ENCODE results near the gene ASAP2.

Gene ASAP2

DNA sequence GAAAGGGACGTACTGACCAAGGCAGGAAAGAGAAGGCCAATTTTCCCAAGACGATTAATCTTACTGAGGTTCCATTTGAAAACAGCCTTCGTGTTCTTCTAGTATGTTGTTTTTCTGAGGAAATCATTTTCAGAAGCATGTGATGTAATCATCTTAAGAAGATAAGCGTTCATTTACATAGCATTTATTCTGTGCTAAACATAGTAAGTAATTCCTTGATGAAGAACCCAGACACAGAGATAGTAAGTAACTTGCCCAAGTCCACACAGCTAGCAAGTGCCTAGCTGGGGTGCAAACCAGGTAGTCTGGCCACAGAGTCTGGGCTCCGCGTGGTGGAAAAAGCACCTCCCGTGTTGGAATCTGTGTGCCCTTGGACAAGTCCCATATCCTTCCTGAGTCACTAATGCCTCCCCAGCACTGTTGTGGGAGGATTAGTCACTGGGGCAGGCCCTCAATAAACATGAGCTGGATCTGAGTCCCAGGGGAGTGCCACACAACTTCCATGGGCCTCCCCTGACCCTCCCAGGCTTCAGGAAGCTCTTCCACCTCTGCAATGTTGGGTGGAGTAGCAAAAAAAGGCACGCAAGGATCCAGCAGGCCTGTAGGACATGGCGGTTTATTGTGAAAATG is 26.9 kb upstream of the ASAP2 start:
- DNase-seq = no peak

DNA sequence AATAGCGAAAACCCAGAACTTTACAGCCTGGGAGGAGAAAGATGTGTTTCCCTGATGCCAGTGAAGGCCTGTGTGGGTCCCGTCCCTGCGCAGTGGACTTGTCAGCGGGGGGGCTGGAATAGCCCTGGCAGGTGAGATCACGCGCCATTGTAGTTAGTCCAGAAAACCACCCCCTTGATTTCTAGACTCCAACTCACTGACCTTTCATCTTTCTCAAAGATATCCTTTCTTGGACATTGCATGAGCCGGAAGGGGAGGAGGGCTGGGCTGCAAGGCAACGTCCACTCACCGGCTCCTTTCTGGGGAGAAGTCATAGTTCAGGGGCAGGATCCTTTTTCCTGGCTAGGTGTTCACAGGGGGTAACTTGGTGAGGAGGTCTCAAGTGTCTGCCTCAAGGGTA is 22.3 kb upstream of the ASAP2 start:
- no peak for DNase-seq

DNA sequence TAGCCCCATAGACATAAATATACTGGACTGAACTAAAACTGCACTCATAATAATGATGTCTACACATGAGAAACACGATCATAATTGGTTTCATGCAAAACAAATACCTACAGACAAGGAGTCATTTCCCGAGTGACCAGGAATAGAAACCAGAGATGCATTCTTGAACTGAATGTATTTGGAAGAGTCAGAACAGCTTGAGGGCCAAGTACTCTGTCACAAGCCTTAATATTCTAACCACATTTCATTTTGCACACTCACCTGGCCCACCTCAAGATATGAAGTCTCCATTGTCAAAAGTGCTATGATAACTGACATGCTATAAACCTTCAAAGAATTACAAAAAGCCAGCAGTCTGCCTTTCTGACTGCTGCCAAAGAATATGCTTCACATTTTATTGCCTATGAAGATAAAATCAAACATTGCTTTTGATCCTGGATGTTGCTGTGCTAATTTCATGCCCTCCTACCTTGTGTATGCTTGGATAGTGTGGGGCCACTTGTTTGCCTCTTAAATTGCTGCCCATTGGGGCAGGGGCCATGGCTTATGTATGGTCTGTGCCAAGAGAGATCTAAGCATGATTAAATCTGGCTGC is 18.9 kb upstream of the ASAP2 start:
- DNase-seq = no peak

DNA sequence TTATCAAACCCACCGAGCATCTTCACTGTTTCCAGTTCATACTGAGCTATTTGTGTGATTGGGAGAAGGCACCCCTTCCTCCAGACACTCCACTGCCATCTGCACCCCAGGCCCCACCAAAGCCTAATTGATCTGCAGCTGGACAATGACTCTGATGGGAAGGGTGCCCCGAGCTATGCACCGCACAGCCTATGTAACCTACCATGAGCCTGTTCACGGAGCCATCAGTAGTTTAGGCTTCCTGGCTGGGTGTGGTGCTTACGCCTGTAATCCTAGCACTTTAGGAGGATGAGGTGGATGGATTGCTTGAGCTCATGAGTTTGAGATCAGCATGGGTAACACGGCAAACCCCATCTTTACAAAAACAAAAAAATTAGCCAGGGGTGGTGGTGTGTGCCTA is 17.8 kb upstream of the ASAP2 start:
- DNase-seq = no peak

DNA sequence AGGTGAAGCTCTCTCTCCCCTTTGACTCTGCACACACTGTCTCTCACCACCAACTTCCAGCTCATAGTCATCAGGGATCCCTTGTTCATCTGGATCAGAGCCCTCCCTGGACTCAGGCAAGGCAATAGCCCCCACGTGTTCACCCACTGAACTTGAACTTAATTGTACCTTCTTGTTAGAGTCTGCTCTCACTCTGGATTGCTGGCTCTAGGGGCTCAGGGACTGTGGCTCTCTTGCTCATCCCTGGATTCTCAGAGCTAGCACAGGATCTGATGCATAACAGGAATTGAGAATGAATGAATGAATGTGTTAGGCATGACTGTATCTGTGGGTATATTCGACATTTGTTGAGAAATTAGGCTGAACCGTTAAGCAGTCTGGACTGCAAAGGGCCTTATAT is 16.7 kb upstream of the ASAP2 start:
- no peak for DNase-seq

DNA sequence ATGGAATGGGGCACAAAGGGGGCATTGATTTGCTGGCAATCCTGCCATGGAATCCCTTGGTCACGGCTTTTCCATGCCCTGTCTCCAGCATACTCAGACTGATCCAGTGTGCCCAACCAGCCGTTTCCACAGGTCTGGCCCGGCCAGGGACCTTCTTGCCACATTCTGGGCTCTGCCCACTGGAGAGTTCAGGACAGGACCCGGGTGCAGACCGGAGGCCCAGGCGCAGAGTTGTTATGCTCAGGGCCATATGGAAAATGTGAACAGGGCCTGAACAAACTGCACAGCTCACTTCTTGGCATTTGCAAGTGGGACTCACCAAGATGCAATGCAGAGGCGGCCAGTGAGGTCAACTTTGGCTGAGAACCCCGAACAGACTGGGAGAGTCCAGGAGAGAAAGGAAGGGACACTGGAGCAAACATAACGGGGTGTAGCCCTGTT is 15.6 kb upstream of the ASAP2 start:
- DNase-seq = peak in 41 of 56 donors; percentile 14 to 77 (median 48)

DNA sequence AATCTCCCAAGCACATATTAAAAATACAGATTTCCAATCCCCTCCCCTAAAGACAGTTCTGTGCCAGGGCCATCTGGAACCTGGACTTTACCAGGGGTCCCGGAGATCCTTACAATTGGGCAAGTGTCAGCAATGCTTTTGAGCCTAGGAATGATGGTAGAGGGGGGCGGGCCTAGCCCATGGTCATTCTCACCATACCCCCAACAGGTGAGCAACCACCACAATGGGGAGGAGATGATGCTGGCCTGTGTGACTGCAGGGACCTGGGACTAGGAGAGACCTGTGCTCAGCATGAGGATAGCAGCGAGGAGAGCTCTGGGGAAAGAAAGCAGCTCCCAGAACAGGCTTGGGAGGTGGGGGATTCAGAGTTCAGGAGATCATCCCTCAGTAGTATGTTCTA is 13.9 kb upstream of the ASAP2 start:
- DNase-seq = no peak

DNA sequence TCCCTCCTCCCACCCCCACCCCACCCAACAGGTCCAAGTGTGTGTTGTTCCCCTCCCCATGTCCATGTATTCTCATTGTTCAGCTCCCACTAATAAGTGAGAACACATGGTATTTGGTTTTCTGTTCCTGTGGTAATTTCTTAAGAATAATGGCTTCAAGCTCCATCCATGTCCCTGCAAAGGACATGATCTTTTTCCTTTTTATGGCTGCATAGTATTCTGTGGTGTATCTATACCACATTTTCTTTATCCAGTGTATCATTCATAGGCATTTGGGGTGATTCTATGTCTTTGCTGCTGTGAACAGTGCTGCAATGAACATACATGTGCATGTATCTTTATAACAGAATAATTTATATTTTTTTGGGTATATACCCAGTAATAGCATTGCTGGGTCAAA is 12.3 kb upstream of the ASAP2 start:
- DNase-seq = no peak

DNA sequence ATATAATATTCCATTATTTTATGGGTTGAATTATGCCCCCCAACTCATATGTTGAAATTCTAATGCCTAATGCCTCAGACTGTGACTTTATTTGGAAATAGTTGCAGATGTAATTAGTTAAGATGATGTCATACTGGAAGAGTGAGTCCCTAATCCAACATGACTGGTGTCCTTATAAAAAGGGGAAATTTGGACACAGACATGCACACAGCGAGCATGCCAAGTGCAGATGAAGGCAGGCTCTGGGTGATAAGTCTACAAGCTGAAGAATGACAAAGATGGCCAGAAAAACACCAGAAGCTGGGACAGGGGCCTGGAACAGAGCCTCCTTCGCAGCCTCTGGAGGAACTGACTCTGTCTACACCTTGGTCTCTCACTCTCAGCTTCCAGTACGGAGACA is 10.0 kb upstream of the ASAP2 start:
- DNase-seq = no peak

DNA sequence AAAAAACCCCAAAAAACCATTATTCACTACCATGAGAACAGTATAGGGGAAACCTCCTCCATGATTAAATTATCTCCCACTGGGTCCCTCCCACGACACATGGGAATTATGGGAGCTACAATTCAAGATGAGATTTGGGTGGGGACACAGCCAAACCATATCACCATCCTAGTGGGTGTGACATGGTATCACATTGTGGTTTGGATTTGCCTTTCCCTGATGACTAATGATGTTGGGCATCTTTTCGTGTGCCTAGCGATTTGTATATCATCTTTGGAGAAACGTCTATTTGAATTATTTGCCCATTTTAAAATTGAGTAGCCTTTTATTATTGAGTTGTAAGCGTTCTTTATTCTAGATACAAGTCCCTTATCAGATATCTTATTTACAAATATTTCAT is 8.7 kb upstream of the ASAP2 start:
- DNase-seq = no peak

DNA sequence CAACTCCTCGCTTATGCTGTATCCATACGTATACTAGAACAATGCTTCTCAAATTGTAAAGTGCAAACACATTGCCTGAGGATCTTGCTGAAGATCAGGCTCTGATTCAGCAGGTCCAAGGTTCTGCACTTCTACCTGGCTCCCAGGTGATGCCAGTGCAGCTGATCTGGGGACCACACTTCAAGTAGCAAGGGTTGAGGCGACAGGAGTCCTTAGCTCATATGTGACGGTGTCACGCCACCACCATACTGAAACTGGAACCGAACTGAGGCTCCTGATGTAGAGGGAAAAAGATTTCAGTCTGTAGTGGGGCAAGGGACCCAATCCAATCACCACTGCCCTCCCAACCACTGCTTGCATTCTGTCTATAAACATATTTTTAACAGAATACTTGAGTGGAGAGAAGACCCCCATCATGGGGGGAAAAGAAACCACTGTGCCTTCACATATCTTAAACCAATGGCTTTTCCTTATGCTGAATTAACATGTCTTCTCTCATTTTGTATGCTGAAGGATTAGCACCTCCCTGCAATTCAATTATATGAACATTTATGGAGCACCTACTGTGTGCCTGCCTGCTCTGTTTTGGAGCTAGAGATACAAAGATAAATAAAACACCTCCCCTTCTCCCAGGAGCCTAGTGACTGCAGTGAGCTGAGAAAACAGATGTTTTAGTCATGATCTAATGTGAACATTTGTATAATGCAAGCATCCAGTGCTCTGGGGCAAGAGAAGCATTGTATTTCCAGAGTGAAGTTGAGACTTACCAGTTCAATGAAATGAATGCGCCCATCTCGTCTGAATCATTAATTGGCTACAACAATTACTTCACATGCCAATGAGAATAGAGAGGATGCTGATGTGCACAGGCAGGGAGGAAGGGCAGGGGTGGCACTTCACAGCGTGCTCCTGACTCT is 6.6 kb upstream of the ASAP2 start:
- DNase-seq = no peak

DNA sequence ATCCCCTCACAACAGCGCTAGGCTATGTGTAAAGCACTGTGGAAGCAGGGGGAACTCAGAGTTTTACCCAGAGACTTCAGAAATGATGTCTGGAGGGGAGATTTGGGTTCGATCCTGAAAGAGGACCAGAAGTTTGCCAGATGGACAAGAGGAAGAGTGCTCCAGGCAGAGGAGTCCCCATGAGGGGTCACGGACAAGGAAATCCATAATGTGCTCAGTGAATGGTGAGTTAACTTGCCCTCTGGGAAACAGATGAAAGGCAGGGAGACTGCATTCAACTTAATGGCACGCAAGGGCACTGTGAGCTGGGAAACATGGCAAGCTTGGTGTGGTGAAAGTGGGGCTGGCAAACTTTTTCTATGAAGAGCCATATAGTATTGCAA is 6.0 kb upstream of the ASAP2 start:
- DNase-seq = no peak

DNA sequence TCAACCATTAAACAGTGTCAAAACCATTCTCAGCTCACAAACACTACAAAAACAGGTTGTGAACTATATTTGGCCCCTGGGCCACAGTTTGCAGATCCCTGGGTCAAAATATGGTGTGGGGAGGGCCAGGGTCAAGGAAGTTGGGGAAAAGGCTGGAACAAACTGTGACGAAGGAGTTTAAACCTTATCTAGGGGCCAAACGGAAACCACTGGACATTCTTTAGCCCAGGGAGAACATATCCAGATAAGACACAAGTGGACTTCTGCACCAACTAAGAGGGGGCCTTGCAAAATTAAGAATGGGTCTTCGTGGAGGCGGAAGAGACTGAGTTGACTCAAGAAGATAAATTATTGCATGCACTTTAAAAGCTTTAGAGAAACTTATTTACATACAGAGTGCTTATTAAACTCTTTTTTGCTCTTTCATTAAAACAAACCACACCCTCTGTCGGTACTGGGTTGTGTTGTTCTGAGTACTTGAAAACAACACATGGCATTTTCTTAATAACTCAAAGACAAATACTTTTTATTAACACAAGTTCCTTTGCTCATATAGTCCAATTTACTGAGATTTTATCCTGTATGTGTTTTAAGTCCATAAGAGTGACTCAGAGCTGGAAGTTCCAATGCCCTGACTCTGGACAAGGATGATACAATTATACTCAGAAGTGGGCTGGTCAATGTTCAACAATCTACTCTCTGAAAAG is 5.3 kb upstream of the ASAP2 start:
- DNase-seq = no peak

DNA sequence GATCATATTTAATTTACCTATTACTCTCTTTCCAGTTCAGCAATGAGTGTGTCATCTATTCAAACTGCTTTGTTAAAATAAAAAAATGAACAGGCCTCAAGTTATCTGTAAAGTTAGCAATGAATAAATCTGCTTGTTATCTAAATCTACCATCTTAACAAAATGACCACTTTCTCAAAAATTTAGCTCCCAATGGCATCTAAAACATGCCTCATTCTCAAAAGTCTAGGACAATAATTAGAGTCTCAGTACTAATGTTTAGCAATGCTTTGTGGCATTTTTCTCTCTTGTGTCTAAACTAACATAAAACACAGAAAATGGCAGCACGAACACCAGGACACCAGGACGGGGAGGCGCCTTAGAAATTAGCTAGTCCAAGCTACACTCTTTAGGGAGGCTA is 3.6 kb upstream of the ASAP2 start:
- DNase-seq = no peak

DNA sequence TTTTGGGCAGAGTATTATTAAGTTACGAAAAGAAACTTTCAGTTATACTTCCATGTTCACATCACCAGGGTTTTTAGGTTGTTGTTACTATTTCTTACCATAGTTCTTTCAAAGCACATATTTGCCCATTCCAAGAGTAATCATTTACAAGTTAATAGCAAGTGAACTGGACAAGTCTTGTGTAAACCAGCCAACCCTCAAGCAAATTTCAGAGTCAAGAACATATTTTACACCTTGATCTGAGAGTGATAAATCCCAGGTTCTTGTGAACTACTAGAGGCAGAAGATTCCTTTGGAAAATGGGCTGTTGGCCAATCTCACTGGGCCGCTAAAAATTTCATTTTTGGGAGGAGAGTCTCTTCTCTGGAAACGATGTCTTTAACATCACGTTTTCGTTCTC is 2.7 kb upstream of the ASAP2 start:
- no peak for DNase-seq

DNA sequence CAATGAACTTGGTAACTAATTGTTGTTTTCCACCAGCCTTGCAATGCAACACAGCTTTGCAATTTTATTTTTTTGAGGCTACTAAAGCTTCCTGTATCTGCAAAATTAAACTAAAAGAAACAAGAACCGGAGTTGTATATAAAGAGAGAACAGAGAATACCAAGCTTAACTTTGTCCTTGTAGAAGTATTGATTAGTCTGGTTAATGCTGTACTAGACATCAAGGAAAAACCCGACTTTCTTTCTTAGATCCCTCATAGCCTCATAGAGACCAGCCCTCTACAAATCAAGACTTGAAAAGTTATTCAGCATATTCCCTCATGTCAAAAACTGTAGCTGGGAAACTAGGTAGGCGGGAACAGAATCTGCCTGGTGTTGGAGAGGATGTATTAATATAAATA is 1.7 kb upstream of the ASAP2 start:
- DNase-seq = no peak

DNA sequence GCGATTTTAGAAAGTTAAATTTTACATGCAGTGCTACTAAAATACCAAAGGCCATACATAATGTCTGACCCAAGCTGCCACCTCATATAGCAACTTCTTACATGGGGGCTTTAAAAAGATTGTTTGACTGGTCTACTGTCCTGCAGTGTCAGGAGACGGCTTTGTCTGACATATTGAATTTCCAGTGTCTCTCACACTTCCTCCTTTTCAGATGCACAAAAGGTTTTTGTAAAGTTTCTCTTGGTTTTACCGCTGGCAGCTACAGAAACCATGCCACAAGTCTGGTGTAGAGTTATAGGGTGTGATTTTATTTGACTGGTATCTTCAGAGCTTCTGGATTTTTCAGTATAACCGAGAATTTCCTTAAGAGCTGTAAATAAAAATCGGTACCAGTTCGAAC is 1.1 kb upstream of the ASAP2 start:
- DNase-seq = no peak

DNA sequence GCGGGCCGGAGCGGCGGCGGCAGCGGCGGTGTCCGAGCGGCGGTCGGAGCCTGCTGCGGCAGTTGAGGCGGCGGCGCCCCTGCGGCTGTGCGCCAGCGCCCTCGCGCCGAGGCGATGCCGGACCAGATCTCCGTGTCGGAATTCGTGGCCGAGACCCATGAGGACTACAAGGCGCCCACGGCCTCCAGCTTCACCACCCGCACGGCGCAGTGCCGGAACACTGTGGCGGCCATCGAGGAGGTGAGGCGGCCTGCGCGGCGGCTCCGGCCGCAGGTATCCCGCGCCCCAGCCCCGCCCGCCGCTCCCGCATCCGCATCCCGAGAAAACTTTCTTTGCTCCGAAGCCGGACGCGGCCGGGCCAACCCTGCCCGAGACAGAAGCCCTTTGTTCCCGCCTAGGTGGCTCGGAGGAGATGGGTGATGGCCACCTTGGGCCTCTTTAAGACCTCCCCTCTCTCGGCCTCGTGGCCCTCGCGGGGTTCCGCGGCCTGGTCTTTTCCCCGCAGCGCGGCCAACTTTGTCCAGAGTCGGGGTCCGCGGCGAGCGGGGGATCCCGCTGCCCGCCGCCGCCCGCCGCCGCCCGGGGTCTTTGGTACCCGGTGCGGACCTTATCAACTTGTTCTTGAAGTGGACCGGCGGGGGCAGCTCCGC is 504 bp downstream of the ASAP2 start:
- DNase-seq = peak in 8 of 56 donors; percentile 11 to 58 (median 46)

DNA sequence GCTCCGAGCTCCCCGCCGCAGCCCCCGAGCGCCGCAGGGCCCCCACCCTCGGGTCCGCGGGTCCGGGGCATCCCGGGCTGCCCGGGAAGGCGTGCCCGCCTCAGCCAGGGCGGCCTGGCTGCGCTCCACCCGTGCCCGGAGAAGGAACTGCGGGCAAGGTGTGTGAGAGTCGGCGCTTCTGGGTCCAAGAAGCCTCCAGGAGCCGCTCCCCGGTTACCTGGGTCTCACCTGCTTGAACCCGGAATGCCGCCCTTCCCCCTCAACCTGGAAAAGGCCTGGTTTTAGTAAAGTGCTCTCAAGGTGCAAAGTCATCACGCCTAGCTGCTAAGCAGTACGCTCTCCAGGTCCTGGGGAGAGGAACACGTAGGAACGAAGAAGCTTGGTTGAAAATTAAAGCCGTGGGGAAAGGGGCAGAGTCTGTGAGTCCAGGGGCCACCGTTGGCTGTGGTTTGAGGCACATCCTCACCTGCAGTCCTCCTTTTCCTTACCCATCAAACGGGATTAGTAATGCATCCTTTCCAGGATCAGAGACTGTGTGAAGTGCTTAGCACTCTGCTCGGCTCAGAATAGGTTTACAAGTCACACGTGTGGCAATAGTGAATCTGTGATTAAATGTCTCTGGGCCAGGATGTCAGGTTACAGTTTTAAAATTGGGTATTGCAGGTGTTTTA is 1.2 kb downstream of the ASAP2 start:
- DNase-seq = peak in 1 of 56 donors; percentile 11

DNA sequence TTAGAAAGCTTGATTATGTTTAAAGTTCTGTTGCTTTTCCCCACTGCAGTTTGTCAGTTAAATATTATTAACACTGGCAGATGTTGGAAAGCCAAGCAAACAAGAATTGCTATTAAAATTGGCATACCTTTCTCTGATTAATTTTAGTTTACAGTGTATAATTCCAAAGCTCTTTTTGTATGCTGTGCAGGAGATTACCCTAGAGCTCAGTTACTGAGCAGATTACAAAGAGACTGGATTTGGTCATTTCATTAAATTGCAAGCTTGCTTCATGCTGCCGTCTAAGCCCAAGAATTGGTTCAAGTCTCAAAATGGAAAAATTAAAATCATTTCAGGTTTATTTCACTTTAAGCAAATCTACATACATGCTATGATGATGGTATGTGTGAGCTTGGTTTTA is 2.3 kb downstream of the ASAP2 start:
- no peak for DNase-seq

DNA sequence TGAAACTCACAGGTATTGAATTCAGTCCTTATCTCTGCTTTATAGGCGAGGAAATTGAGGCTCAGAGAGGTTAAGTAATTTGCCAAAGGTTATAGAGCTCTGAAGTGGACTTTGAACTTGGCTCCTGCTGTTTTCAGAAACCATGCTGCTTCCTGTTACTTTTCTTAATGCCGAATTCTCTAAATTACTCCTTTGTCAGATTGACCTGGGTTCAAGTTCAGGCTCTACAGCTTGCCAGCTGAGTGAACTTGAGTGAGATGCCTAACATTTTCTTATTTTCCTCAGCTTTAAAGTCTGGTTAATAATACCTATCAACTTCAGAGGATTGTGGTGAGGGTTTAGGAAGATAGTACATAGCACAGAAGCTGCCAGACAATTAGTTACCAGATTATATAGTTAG is 3.4 kb downstream of the ASAP2 start:
- no peak for DNase-seq

Measured in amygdala (tissue), 56 donors.